Measurements from ENCODE around the gene NPR2. TPM values are rescaled to one million over a fixed set of nuclear protein-coding genes. Genes with fewer than 3 reads are reported as not detected.

The NPR2 gene
- 22.0 TPM for total RNA-seq

GRCh38 chr9:35791297-35791921 is at the start of gene NPR2:
NPR2 (plus strand) TSS chr9:35791591; CDS start chr9:35792409, 818 bp downstream.
- no peak for DNase-seq (ENCODE audit: low spot score)

GRCh38 chr9:35741740-35742139 is 49.7 kb upstream of the NPR2 start:
- no peak for DNase-seq (ENCODE audit: low spot score)

- DNase-seq (ENCODE audit: low spot score), result no peak
These were observed 47.9 kb upstream of the NPR2 start for GRCh38 chr9:35743452-35743851.

GRCh38 chr9:35743880-35744518 is 47.4 kb upstream of the NPR2 start:
- no peak for DNase-seq (ENCODE audit: low spot score)

- DNase-seq (ENCODE audit: low spot score), result no peak
These were observed 45.8 kb upstream of the NPR2 start for GRCh38 chr9:35745569-35745968.

- DNase-seq (ENCODE audit: low spot score), result peak; percentile 78
These were observed 44.8 kb upstream of the NPR2 start for GRCh38 chr9:35746583-35746982.

- DNase-seq (ENCODE audit: low spot score), result no peak
These were observed 43.0 kb upstream of the NPR2 start for GRCh38 chr9:35748242-35748857.

- DNase-seq (ENCODE audit: low spot score), result peak; percentile 81
These were observed 42.4 kb upstream of the NPR2 start, which contains the start of the genes GBA2 and RGP1 for GRCh38 chr9:35748858-35749514. GBA2 (minus strand) TSS chr9:35749228; CDS start chr9:35748704, 524 bp downstream. RGP1 (plus strand) TSS chr9:35749287; CDS start chr9:35749756, 469 bp downstream.

GRCh38 chr9:35749515-35750255 is 41.7 kb upstream of the NPR2 start:
- DNase-seq (ENCODE audit: low spot score), result peak; percentile 25

- DNase-seq (ENCODE audit: low spot score), result no peak
These were observed 41.2 kb upstream of the NPR2 start for GRCh38 chr9:35750256-35750531.

GRCh38 chr9:35753466-35753865 is 37.9 kb upstream of the NPR2 start:
- DNase-seq (ENCODE audit: low spot score), result no peak

GRCh38 chr9:35754264-35754663 is 37.1 kb upstream of the NPR2 start, which contains the start of gene MSMP:
MSMP (minus strand) TSS chr9:35754276; CDS start chr9:35754129, 147 bp downstream.
- no peak for DNase-seq (ENCODE audit: low spot score)

GRCh38 chr9:35755071-35755470 is 36.3 kb upstream of the NPR2 start:
- DNase-seq (ENCODE audit: low spot score), result no peak

- peak; percentile 64 for DNase-seq (ENCODE audit: low spot score)
These were observed 34.8 kb upstream of the NPR2 start for GRCh38 chr9:35756275-35757225.

- DNase-seq (ENCODE audit: low spot score), result no peak
These were observed 34.0 kb upstream of the NPR2 start for GRCh38 chr9:35757226-35757891.

- DNase-seq (ENCODE audit: low spot score), result no peak
These were observed 33.5 kb upstream of the NPR2 start for GRCh38 chr9:35757892-35758275.

- DNase-seq (ENCODE audit: low spot score), result no peak
These were observed 32.8 kb upstream of the NPR2 start for GRCh38 chr9:35758475-35759050.

- DNase-seq (ENCODE audit: low spot score), result no peak
These were observed 31.6 kb upstream of the NPR2 start for GRCh38 chr9:35759795-35760194.

- peak; percentile 44 for DNase-seq (ENCODE audit: low spot score)
These were observed 30.7 kb upstream of the NPR2 start for GRCh38 chr9:35760651-35761050.

GRCh38 chr9:35763181-35763580 is 28.2 kb upstream of the NPR2 start:
- no peak for DNase-seq (ENCODE audit: low spot score)
